ENCODE data around the gene THSD4.
"Not testable (repeated sequence)": the region's sequence is repeated elsewhere in the genome, so short reads cannot be mapped to it uniquely, and the experiment has no call there.

THSD4 gene

DNA sequence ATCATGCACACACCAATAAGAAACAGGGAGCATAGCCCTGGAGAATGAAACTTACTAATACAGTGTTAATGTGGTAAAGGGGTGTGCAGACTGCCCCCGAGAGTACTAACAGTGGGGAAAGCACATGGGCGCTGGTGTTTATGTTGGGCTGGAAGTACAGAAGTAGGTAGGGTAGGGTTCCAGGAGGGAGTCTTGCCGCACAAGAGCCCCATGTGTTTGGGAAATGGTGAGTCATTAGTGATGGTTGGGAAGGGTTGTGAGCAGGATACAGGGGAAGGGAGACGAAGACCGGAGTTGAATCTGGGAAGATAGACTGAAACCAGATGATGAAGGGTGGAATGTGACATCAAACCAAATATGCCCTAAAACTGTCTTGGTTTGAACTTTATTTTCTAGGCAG, 117.1 kb downstream of the THSD4 start:
- no peak for DNase-seq

DNA sequence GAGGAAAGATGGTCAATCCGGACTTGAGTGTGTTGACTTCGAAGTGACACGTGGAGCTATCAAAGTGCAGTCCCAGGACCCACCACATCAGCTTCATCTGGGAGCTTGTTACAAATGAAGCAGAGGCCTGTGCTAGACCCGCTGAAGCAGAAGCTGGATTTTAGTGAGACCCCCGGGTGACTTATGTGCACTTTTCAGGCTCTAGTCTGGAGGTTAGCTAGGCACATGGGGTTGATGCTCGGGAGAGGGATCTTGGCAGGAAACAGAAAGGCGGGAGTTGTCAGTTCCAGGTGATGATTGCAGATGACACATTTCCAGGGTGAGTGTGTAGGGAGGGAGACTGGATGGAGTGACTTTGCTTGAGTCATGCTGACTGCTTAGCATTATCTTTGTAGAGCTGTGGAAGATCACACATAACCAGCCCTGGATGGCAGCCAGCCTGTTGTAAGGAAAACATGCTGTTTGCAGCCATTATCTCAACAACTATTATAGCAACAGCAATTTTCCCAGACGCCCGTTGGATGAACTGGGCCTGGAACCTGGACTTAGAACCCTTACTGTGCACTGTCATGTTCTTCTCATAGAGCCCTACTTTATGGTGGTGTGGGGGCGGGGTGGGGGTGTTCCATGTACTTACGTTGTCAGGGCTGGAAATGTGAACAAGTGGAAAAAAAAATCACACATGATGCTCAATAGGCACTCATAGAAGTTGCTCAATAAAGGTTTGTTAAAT, 122.4 kb downstream of the THSD4 start:
- DNase-seq, result no peak

DNA sequence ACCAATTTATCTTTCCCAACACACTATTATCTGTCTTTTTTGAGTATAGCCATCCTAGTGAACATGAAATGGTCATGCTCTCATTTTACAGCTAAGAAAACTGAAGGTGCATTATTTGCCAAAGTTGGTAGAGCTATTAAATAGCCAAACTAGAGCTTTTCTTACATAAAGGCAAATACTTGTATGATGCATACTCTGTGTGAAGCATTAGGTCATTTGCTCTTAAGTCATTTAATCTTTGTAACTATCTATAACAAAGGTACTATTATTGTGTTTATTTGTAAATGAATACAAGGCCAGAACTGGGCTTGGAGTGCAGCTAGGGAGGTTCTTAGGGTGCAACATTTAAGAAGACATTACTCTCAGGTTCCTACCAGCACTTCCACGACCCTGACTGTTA, 123.7 kb downstream of the THSD4 start:
- no peak for DNase-seq

DNA sequence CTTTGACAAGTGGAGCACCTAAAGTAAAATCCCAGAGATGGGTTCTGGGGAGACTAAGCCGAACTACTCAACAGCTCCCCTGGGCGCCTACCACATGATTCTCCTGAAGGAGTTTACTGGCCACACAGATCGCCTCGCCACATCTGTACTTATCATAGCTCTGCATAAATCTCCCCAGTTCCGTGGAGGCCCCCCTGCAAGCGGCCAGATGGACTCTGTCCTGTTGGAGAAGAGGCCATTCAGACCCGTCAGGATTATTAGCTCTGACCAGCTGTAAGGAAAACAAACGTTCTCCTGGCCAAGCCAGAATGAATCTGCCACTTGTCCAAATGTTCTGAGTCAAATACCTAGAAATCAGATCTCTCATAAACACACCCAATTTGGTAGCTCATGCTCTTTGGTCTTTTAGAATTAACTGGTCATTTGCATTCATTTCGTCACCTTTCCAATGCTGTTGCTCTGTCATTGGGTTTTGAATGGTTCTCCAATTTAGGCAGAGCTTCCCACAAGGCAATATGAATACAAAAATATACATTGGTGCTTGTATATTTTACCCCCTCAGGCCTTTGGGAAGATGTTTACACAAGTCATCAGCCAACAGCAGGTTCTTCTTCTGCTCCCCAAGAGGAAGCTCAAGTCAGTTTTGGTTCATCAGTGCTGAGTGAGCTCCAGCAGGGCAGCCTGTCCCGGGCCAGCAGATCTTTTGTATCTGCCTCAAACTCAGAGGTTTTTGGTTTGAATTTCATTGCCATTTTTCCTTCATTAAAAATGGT, 124.5 kb downstream of the THSD4 start:
- DNase-seq, result no peak

DNA sequence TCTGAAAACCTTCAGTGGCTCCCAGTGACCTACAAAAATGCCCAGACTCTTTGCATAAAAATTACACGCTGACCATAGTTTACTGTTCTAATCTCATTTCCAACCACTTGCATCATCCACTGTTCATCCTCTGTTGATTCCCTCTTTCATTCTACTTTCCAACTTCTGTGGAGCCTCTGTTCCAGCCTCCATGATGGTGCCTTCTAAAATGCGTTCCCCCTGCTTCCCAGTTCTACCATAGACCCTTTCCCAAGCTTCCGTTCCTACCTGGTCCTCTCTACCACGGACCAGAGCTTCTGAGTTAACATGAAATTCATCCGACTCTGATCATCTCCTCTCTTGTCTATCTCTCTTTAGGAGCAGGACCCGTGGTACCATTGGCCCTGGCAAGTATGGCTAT, 127.0 kb downstream of the THSD4 start:
- no peak for DNase-seq

DNA sequence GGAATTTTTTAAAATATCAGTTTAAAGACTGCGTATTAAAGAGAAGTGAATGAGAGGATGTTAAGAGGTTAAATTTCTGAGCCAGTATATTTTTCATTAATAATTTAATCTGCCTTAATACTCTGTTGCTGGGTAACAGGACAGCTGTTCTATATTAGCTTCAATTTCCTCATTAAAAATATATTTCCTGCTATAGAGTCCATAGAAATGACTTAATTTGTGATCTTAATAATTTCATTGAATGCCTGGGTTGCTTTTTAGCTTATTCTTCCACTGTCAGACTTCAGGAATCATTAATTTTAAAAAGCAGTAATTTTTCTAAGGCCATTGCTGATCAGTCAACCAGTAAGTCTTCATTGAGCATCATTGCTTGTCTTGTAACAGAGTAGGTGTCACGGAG, 129.0 kb downstream of the THSD4 start:
- no peak for DNase-seq

DNA sequence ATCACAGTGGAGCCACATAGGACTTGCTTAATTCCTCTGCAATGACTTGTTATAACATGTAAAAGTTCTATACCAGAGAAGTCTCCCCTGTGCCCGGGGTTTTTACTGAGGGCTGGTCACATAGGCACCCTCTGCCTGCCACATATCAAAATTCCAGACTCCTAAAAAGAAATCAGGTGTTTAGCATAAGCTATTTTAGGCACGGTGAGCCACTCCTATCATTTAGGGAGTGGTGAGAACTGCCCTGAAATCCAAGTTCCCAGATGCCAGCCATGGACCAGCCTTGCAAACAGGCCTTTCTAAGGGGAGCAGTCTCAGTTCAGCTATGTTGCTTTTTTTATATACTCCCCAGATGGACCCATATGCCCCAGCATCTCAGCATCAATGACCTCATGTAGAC, 130.3 kb downstream of the THSD4 start:
- DNase-seq, result no peak

DNA sequence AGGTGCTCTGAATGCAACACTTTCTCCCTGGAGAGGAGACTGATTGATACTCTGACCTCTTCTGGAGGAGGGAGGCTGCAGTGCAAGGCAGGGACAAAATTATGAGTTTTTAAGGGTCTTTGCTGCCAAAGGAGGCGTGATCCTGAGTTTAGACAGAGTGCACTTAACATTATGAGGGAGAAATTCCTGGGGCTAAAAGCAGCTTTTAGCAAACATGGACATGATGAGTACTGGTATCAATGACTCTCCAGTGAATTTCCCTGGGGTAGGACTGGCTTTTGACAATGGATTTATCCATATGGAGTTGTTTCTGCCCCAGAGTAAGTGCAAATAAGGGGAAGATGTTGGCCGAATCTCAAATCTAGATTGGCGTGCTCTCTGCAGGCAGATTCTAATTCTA, 133.1 kb downstream of the THSD4 start:
- DNase-seq, result no peak

DNA sequence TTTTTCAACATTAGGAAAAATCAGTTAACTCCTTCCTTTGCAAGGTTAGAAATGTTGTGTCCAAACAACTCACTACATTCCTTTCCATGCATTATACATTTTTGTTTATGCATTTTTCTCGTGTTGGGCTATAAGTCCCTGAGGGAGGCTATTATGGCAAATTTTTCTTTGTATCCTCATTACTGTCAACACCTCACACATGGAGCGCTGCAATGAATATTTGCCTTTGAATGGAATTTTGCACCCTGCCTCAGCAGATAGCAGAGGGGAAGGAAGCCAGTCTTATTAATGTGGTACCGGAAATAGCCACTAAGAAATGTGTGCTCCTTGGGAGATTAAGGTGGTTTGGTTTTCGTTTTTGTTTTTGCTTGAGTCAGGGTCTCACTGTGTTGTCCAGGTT, 134.7 kb downstream of the THSD4 start:
- no peak for DNase-seq

DNA sequence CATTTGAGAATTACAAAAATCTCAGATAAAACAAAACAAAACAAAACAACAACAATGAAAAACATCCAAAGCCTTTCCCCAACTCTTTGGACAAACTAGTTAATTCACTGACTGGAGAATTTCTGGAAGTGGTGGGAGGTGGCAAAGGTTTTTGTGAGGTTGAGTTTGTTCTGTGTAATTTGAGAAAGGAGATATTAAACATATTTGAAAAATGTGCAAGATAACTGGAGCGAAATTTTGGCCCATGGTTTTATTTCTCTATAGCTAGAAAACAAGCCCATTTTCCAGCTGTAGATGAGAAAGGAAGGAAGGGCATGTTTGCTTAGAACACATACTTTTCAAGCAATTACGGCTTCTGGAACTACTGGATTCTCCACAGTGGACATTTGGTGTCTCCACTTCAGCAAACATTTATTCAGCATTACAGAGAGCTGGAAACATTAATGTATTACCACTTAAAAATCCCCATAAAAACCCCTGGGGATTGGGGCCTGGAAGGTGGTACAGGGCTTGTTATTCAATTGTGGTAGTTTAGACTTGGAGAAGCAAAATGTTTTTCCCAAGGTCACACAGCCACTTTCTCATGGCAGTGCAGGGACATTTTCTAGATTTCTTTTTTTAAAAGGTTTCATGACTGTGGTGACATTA, 135.8 kb downstream of the THSD4 start:
- no peak for DNase-seq

DNA sequence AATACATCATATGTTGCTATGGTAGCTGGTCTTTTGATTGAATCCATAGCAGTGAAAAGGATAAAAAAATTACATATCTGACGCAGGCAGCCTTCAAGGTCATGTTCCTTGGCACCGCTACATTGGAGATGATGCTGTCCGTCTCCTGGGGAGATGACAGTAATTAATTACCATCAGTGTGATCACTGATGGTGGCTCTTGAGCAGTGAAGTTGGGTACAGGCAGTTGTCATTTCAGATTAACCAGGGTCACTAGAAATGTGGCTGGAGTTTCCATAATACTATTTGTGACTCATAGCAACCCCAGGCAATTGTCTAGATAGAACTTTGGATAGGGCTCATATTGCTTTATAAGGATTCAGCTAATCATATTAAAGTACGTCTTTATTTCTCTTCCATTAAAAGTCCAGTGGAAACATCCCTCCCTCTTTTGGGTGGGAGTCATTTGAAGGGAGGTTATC, 136.3 kb downstream of the THSD4 start:
- DNase-seq, result no peak

DNA sequence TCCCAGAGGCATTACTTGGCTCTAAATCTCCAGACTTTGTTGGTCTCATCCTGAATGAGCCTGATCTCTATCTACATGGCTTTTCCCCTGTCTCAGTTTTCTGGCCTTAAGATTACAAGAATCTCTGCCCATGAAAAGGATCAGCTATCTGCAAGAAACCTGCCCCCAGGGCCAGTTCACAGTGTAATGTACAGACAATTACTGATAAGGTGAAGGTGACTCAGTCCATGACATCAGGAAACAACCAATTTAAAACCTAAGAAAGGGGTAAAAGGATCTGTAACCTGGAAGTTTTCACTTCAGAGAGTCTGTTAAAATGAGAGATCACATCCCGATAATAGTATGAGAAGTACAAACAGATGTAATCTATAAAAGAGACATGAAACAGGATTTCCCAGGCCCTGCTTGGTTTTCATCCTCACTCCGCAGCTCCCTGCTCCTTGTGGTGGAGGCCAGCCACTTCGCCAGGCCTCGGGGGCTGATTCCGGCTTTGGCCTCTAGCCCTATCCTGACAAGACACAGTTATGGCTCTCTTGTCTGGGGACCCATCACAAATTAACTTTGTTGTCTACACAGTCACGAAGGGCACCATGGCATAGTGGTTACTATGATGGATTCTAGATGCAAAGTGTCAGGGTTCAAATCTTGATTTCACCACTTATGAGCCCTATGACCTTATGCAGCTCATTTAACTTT, 136.9 kb downstream of the THSD4 start:
- DNase-seq, result no peak

DNA sequence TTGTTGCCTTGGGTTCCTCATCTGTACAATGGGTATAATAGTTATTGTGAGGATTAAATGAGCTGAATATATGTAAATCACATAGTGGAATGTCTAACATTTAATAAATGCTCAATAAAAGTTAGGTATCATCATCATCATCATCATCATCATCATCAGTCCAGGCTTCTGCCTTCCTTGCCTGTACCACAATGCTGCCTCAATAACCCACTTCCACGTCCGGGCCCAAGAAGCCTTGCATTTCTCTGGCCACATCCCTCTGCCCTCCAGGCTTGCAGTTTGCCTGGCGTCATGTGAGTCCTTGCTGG, 137.4 kb downstream of the THSD4 start:
- no peak for DNase-seq

DNA sequence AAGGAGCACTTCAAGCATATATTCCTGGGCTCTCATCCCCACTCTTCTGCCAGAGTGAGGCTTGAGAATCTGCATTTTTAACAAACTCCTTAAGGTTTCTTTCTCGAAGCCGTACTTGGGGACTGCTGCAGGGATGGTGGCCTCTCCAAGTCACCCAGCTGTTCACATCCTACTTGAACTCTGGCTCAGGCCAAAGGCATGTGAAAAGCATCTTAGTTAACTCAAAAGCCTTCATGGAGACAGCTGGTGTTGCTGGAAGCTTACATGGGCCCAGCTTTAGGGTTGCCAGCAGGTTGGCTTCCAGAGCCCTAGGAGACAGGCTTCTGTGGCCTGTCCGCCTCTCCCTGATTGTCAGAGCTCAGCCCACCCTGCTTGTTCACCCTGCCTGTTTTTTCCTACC, 139.2 kb downstream of the THSD4 start:
- DNase-seq, result no peak

DNA sequence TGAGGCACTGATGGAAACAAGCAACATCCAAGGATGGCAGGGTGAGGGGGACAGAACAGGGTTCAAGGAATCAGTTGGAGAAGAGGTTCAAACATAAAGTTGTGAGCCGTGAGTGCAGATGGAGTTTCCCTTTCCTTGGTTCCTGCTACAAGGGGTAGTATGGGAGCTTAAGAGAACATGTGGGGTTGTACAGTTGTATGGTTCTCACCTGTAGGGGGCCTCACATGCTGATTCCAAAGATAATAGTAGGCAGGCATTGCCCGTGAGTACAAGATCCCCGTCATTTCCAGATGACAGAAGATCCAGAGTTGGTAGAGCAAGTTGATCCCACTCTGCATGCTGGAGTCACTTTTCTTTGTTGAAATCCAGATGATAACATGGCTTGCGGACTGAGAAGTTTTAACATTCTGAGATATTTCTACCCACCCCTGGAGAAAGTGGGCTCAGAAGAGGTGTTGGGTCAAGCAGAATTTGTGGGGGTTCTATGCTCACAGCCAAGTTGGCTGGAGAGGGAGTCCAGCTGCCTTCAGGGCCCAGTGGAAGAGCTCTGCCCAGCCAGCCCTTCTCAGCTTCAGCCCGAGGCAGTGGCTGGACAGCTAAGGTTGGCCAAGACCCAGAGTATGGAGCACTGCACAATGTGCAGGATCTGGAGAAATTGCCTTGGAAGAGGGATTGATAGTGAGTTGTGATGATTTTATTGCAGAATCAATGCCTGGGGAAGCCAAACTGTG, 141.8 kb downstream of the THSD4 start:
- DNase-seq, result no peak

DNA sequence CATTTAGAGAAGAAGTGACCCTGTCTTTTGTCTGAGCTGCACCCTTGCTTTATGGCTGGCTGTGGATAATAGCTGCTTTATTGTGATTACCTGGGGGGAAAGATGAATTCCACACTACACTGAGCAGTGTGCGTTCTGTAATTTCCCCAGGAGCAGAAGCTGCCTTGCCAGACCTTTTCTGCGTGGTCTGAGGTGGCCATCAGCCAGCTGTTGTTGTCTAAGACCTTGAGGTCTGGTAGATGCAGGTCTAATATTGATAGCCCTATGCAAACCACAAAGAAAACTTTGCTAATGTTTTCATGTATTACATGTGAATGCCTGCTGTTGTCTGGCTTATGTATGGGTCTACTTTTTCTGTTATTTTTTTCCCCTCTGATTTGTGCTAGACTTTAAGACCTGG, 144.6 kb downstream of the THSD4 start:
- DNase-seq, result no peak

DNA sequence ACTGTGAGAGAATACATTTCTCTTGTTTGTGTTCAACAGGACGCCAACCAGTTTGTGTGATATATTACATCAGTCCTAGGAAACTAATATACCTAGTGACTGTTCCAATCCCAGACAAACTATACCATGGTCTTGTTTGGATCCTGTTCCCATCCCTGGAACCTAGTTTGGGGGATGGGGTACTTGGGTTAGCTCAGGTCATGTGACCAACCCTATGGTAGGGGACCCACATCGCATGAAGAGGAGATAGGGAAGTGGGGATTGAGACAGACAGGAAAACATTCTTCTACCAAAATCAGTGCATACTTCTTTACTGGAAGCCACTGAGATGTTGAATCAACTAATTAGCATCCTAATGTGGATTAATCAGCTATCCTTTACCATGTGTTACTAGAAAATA, 146.1 kb downstream of the THSD4 start:
- no peak for DNase-seq

DNA sequence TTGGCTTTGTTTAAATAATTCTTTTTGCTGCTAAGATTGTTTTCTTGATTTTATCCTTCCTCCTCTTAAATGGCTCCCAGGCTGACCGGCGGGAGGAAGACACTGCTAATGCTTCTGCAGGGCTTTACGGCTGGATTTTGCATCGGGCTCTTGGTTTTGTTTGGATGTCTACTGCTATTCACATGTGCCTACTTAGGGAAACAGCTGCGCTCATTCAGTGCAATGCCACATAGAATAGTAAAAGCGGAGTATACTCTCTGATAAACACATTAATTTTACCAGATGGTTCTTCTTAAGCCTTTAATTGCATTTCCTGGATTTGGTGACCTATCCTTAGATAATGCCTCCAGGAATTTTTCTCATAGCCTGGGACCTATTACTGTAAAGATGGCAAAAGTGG, 146.6 kb downstream of the THSD4 start:
- DNase-seq, result no peak

DNA sequence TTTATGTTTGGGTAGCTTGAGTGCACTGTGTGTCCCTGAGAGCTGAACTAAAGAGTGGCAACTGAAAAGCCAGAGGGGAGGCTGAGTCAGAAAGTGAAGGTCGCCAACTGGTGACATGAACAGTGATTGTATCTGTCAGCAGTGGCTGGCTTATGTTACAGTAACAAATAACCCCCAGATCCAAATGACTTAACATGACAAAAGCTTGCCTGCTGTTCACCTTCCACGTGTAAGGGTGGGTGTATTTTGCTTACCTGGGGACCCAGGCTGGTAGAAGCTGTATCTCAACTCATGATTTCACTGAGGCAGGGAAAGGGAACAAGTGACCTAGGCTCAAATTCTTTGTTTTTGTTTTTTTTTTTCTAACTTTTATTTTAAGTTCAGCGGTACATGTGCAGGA, 147.3 kb downstream of the THSD4 start:
- DNase-seq, result no peak

DNA sequence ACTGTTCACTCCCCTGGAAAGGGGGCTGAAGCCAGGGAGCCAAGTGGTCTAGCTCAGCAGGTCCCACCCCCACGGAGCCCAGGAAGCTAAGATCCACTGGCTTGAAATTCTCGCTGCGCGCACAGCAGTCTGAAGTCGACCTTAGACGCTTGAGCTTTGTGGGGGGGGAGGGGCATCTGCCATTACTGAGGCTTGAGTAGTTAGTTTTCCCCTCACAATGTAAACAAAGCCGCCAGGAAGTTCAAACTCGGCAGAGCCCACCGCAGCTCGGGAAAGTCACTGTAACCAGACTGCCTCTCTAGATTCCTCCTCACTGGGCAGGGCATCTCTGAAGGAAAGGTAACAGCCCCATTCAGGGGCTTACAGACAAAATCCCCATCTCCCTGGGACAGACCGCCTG, 150.3 kb downstream of the THSD4 start:
- DNase-seq, result not testable (repeated sequence)

DNA sequence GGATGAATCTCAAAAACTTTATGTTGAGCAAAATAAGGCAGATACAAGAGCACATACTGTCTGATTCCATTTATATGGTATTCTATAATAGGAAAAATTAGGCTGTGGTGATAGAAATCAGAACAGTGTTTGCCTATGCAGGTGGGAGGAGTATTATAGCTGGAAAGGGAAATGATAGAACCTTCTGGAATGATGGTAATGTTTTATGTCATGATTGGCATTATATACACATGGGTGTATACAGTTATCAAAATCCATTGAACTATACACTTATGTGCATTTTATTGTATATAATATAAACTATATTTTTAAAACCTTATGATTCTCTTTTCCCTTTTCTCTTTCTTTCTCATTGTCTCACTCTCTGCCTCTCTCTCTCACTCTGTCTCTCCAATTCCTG, 156.1 kb downstream of the THSD4 start:
- no peak for DNase-seq

DNA sequence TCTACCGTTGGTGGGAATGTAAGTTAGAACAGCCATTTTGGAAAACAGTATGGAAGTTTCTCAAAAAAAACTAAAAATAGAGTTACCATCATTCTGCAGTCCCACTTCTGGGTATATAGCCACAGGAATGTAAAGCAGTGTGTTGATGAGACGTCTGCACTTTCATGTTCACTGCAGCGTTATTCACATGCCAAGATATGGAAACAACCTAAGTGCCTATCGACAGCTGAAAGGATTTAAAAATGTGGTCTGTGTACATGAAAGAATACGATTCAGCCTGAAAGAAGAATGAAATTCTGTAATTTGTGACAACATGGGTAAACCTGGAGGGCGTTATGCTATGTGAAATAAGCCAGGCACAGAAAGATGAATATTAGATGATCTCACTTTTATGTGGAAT, 157.7 kb downstream of the THSD4 start:
- no peak for DNase-seq
